Upper lobe of left lung (tissue), 4 donors: ENCODE data around the gene RPL22.

Experiments used
- EP300 ChIP-seq, 4 donors: sonication (generic); formaldehyde crosslinking; IDR thresholded peaks; one replicate each; pipeline ENCODE4 v1.5.1; 2017; ENCODE audit warnings: antibody characterized with exemption in 4 of 4, control low read depth in 2 of 4
- POLR2A ChIP-seq, 4 donors: fragments of 450-650 bp; IDR thresholded peaks; one replicate each; pipeline ENCODE4 v1.5.1; 2016 to 2017; ENCODE audit warnings: antibody characterized with exemption in 4 of 4, mild to moderate bottlenecking in 2 of 4
- POLR2AphosphoS5 ChIP-seq, 2 donors: sonication (generic); formaldehyde crosslinking; IDR thresholded peaks; one replicate each; pipeline ENCODE4 v1.5.1; 2017; ENCODE audit warnings: antibody characterized with exemption in 2 of 2
- TF ChIP-seq, protein P1 (sequence below), 6 experiments: fragments of 450-650 bp in 4 of 6; fragments of 200-600 bp in 2 of 6; sonication (generic) in 2 of 6; IDR thresholded peaks; one replicate each; pipeline ENCODE4 v1.5.1; 2016 to 2019; ENCODE audit warnings: antibody characterized with exemption in 6 of 6

DNA sequence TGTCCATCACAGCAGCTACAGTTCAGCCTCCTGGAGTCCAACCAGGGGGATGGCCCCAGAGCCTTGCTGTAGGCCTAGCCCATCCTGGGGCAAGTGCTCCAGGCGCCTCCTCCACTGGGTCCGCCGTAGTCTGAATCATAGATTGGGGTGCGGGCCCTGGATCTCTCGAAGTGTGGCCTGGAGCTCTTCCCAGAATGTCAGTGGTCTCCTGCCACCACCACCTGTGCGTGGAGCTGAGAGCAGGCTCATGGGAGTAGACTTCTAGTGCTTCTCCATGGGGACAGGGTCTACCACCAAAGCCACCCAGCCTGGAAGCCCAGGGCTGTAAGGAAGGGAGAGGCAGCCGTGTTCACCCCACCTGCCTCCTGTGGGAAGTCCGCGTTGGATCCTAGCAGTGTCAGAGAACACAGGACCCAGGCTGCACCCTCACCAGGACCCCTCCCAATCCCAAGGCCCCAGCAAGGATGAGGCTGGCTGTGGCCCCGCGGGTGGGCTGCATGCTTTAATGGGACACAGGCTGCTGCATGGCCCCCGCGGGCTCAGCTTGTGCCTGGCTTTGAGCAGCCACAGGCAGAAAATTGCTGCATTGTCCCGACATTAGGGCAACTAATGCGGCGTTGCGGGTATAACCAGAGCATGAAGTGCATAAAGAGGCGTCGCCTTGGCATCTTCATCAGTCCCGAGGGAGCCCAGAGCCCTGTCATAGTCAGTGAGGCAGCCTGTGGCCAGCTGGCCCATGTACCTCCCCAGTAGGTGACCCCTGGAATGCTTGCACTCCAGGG is 43.8 kb upstream of the RPL22 start:
- TF ChIP-seq, protein P1, sequence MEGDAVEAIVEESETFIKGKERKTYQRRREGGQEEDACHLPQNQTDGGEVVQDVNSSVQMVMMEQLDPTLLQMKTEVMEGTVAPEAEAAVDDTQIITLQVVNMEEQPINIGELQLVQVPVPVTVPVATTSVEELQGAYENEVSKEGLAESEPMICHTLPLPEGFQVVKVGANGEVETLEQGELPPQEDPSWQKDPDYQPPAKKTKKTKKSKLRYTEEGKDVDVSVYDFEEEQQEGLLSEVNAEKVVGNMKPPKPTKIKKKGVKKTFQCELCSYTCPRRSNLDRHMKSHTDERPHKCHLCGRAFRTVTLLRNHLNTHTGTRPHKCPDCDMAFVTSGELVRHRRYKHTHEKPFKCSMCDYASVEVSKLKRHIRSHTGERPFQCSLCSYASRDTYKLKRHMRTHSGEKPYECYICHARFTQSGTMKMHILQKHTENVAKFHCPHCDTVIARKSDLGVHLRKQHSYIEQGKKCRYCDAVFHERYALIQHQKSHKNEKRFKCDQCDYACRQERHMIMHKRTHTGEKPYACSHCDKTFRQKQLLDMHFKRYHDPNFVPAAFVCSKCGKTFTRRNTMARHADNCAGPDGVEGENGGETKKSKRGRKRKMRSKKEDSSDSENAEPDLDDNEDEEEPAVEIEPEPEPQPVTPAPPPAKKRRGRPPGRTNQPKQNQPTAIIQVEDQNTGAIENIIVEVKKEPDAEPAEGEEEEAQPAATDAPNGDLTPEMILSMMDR (IDR thresholded peaks at IDR 0.05), result no peak
- TF ChIP-seq EP300 (IDR thresholded peaks at IDR 0.05) (no peak), POLR2A (IDR thresholded peaks at IDR 0.05) (no peak), POLR2AphosphoS5 (IDR thresholded peaks at IDR 0.05) (no peak)
